Endodermal cell (in vitro differentiated cells): ENCODE measurements around the gene ANXA4. TPM values are rescaled to one million over a fixed set of nuclear protein-coding genes. Genes with fewer than 3 reads are reported as not detected.

ENCODE experiments used
- DNase-seq: peaks from one replicate; pipeline ENCODE4 v3.0.0-alpha.2; 2017
- H3K27ac ChIP-seq: 2 replicates; pipeline ENCODE4 v1.5.1; 2013; ENCODE audit warnings: mild to moderate bottlenecking, low read depth, low read length, moderate library complexity
- H3K27me3 ChIP-seq: 2 replicates; pipeline ENCODE4 v1.6.1; 2013; ENCODE audit warnings: mild to moderate bottlenecking, low read length, moderate library complexity; ENCODE audit not compliant: insufficient read depth, control insufficient read depth, poor library complexity, severe bottlenecking
- H3K36me3 ChIP-seq: 2 replicates; pipeline ENCODE4 v1.7.0; 2013; ENCODE audit warnings: mild to moderate bottlenecking, low read length, moderate library complexity; ENCODE audit not compliant: control insufficient read depth, insufficient read depth
- H3K4me1 ChIP-seq: one replicate; pipeline ENCODE4 v1.7.0; 2013; ENCODE audit warnings: low read length; ENCODE audit not compliant: control insufficient read depth, insufficient read depth
- H3K4me3 ChIP-seq: 2 replicates; pipeline ENCODE4 v1.5.1; 2013; ENCODE audit warnings: mild to moderate bottlenecking, low read length, moderate library complexity
- H3K9ac ChIP-seq: 2 replicates; pipeline ENCODE4 v1.6.1; 2013; ENCODE audit warnings: mild to moderate bottlenecking, low read length, moderate library complexity; ENCODE audit not compliant: poor library complexity, severe bottlenecking; ENCODE audit errors: extremely low read depth
- H3K9me3 ChIP-seq: 2 replicates; pipeline ENCODE4 v1.6.1; 2013; ENCODE audit warnings: mild to moderate bottlenecking, low read length, moderate library complexity; ENCODE audit not compliant: control insufficient read depth
- H3K27ac Mint-ChIP-seq: 2 replicates; pipeline ENCODE4 v1.8.0; 2020; ENCODE audit warnings: mixed read lengths
- H3K27me3 Mint-ChIP-seq: 2 replicates; pipeline ENCODE4 v1.8.0; 2021; ENCODE audit warnings: mild to moderate bottlenecking, mixed read lengths; ENCODE audit not compliant: insufficient read depth
- H3K36me3 Mint-ChIP-seq: 2 replicates; pipeline ENCODE4 v1.8.0; 2020; ENCODE audit warnings: low read depth, mixed read lengths
- H3K4me1 Mint-ChIP-seq: 2 replicates; pipeline ENCODE4 v1.8.0; 2020; ENCODE audit warnings: mixed read lengths
- H3K4me3 Mint-ChIP-seq: 2 replicates; pipeline ENCODE4 v1.8.0; 2020; ENCODE audit warnings: mild to moderate bottlenecking, moderate library complexity, mixed read lengths
- H3K9me3 Mint-ChIP-seq: 2 replicates; pipeline ENCODE4 v1.8.0; 2020; ENCODE audit warnings: mild to moderate bottlenecking, mixed read lengths
- WGBS, 2 experiments: methylation state at CpG; one replicate each; pipeline versions ENCODE4 v1.1.5 to v1.1.7; 2013; ENCODE audit warnings: missing lambda C conversion rate in 2 of 2, mixed read lengths in 1 of 2; ENCODE audit not compliant: insufficient coverage in 1 of 2, insufficient read length in 1 of 2; 5-methylcytosine and 5-hydroxymethylcytosine counted together
- total RNA-seq, 2 donors: library from RNA; stranded (reverse); fragmentation: NEBNext Ultra II Directional in 1 of 2; extraction: Animal tissue kit (Norgen Biotek cat#: 25700) in 1 of 2; gene quantifications; 2 replicates in 1 of 2; 3 replicates in 1 of 2; pipeline ENCODE4 v1.2.1, GENCODE V29; 2021
- TF ChIP-seq, protein P1 (sequence below): fragments of 200-600 bp; sonication (generic); conservative IDR thresholded peaks from 2 replicates; pipeline ENCODE4 v1.5.0; 2021; ENCODE audit warnings: antibody characterized with exemption, mild to moderate bottlenecking

The ANXA4 gene
- total RNA-seq, 2 donors from 2014 or later: 18.0 to 21.4 TPM

DNA sequence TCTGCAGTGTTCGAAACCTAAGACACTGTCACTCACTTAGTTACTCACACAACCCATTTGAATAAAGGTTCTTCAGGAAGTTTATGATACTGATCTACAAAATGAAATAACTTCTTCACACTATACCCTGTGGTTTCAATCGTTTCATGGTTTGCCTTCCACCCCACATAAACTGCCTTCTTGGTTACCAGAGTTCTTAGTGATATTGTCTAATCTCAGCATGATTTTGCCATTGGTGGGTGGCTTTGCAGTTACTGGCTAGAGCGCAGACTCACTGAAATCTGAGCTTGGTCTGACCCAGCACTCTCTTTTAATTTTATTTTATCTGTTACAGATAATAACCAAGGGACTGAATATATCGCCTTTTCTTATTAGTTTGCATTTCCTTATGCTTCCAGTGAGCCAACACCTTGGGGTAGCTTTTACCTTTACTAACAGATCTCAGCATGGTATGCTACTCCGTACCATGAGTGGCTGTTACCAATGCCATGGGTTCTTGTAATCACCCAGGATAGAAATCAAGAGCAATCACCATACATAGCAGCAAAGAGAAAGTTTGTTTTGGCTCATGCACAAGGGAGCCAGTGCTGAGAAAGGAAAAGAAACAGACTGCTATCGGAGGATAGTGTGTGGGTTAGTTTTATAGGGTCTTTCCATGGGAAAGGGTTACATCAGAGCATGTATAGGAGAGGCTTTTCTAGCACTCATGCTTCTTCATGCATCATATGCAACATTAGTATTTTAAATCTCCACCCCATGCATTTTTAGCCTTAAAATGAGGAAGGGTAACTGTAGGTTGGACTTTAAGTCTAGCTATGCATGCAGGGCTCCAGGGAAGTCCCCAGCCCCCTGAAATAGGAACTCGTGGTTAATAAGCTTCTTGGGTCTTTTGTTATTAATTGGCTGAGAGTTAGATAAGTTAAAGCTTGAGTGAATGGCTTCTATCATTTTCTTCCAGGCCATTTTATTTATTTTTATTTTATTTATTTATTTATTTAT, 33.3 kb downstream of the ANXA4 start:
- H3K9ac ChIP-seq: no peak overlapping the region

GRCh38 chr2:69776886-69777785, 35.2 kb downstream of the ANXA4 start:
- H3K9me3 ChIP-seq: peaks cover 15% of the 10 kb centered on the region
- no peaks in the 10 kb centered on the region for H3K27me3 ChIP-seq
- peaks cover 31% of the 10 kb centered on the region for H3K4me1 Mint-ChIP-seq
- peaks cover 5% of the 10 kb centered on the region for H3K36me3 Mint-ChIP-seq
- H3K4me3 Mint-ChIP-seq: no peak overlapping the region
- no peak for DNase-seq
- 63 to 82% methylated on average over 2 to 9 of the region's 9 CpGs for WGBS, 2 experiments
- H3K36me3 ChIP-seq: no peaks in the 10 kb centered on the region
- H3K4me1 ChIP-seq: peaks cover 13% of the 10 kb centered on the region
- peaks cover 20% of the 10 kb centered on the region for H3K9me3 Mint-ChIP-seq
- no peak overlapping the region for H3K27ac Mint-ChIP-seq
- H3K27ac ChIP-seq: no peak overlapping the region
- no peak overlapping the region for H3K9ac ChIP-seq
- peak overlapping the region; percentile 53 for H3K4me3 ChIP-seq
- H3K27me3 Mint-ChIP-seq: no peaks in the 10 kb centered on the region
- TF ChIP-seq, protein P1, sequence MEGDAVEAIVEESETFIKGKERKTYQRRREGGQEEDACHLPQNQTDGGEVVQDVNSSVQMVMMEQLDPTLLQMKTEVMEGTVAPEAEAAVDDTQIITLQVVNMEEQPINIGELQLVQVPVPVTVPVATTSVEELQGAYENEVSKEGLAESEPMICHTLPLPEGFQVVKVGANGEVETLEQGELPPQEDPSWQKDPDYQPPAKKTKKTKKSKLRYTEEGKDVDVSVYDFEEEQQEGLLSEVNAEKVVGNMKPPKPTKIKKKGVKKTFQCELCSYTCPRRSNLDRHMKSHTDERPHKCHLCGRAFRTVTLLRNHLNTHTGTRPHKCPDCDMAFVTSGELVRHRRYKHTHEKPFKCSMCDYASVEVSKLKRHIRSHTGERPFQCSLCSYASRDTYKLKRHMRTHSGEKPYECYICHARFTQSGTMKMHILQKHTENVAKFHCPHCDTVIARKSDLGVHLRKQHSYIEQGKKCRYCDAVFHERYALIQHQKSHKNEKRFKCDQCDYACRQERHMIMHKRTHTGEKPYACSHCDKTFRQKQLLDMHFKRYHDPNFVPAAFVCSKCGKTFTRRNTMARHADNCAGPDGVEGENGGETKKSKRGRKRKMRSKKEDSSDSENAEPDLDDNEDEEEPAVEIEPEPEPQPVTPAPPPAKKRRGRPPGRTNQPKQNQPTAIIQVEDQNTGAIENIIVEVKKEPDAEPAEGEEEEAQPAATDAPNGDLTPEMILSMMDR: no peak

More for the DNA sequence above, 33.3 kb downstream of the ANXA4 start:
- peaks cover 5% of the 10 kb centered on the region for H3K36me3 Mint-ChIP-seq
- peaks cover 15% of the 10 kb centered on the region for H3K9me3 ChIP-seq
- H3K4me3 ChIP-seq: no peak overlapping the region
- no peak overlapping the region for H3K27ac ChIP-seq
- TF ChIP-seq, protein P1: no peak
- no peaks in the 10 kb centered on the region for H3K27me3 Mint-ChIP-seq
- H3K4me3 Mint-ChIP-seq: no peak overlapping the region
- 91 to 93% methylated on average over 2 to 7 of the region's 7 CpGs for WGBS, 2 experiments
- peaks cover 25% of the 10 kb centered on the region for H3K4me1 Mint-ChIP-seq
- no peaks in the 10 kb centered on the region for H3K27me3 ChIP-seq
- DNase-seq: no peak
- H3K27ac Mint-ChIP-seq: no peak overlapping the region
- H3K36me3 ChIP-seq: no peaks in the 10 kb centered on the region
- H3K4me1 ChIP-seq: peaks cover 8% of the 10 kb centered on the region
- peaks cover 20% of the 10 kb centered on the region for H3K9me3 Mint-ChIP-seq

DNA sequence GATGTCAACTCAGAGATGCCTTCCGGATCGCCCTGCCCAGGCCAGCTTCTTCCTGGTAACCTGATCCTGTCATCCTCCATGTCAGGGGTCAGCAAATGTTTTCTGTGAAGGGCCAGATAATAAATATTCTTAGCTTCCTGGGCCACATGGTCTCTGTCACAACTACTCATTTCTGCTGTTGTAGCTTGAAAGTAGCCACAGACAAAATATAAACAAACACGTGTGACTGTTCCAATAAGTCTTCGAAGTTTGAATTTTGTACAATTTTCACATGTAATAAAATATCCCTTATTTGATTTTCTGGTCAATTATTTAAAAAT, 35.8 kb downstream of the ANXA4 start:
- Histone ChIP-seq H3K27ac (no peak overlapping the region), H3K27me3 (no peaks in the 10 kb centered on the region), H3K36me3 (no peaks in the 10 kb centered on the region), H3K9me3 (peaks cover 15% of the 10 kb centered on the region), H3K9ac (no peak overlapping the region), H3K4me1 (peaks cover 13% of the 10 kb centered on the region), H3K4me3 (no peak overlapping the region)
- peaks cover 31% of the 10 kb centered on the region for H3K4me1 Mint-ChIP-seq
- no peak overlapping the region for H3K27ac Mint-ChIP-seq
- H3K4me3 Mint-ChIP-seq: no peak overlapping the region
- TF ChIP-seq, protein P1: no peak
- H3K9me3 Mint-ChIP-seq: peaks cover 20% of the 10 kb centered on the region
- 82 to 92% methylated on average over 2 to 4 of the region's 4 CpGs for WGBS, 2 experiments
- peaks cover 5% of the 10 kb centered on the region for H3K36me3 Mint-ChIP-seq
- no peaks in the 10 kb centered on the region for H3K27me3 Mint-ChIP-seq
- no peak for DNase-seq
